GM21576 (cell line): ENCODE results near the gene CAMTA1.
"Not testable (repeated sequence)": the region's sequence is repeated elsewhere in the genome, so short reads cannot be mapped to it uniquely, and the experiment has no call there.

Source experiments
- ATAC-seq: cut with Tn5 transposase; IDR thresholded peaks from one replicate; pipeline ENCODE4 v1.9.1; 2021; ENCODE audit warnings: mild to moderate bottlenecking, moderate library complexity; ENCODE audit not compliant: unreplicated experiment

Gene CAMTA1

GRCh38 chr1:7319196-7319595, 533.9 kb downstream of the CAMTA1 start:
- ATAC-seq, result no peak

GRCh38 chr1:7320661-7321060, 535.4 kb downstream of the CAMTA1 start:
- ATAC-seq, result no peak

DNA sequence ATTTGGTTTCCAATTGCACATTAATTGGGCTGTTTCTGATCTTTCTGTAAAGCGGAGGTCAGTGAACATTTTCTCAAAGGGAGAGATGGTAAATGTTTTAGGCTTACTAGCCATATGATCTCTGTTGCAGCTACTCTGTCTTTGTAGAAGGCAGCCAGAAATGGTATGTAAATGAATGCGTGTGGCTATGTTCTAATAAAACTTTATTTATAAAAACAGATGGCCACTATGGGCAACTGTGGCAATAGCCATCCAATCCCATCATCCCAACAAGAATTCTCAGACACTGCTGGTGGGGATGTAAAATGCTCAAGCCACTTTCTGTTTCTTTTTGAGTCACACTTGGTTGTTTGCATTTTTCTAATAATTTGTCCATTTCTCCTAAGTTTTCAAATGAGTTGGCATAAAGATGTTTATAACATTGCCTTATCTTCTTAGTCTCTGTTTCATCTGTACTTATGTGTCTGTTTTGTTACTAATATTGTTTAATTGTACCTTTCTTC, 537.1 kb downstream of the CAMTA1 start:
- ATAC-seq, result no peak

- ATAC-seq, result no peak
Observed at GRCh38 chr1:7322912-7323311, 537.7 kb downstream of the CAMTA1 start.

- no peak for ATAC-seq
Observed at GRCh38 chr1:7325254-7325653, 540.0 kb downstream of the CAMTA1 start.

DNA sequence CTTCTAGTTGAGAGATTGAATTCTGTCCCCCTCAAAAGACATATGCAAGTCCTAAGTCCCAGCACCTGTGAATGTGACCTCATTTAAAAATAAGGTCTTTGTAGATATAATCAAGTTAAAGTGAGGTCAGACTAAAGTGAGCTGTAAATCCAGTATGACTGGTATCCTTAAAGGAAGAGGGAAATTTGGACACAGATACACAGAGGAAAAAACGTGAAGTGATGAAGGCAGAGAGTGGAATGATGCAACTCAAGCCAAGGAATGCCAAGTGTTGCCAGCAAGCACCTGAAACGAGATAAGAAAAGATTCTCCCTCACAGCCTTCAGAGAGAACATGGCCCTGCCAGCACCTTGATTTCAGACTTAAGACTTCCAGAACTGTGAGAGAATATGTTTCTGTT, 541.1 kb downstream of the CAMTA1 start:
- no peak for ATAC-seq

DNA sequence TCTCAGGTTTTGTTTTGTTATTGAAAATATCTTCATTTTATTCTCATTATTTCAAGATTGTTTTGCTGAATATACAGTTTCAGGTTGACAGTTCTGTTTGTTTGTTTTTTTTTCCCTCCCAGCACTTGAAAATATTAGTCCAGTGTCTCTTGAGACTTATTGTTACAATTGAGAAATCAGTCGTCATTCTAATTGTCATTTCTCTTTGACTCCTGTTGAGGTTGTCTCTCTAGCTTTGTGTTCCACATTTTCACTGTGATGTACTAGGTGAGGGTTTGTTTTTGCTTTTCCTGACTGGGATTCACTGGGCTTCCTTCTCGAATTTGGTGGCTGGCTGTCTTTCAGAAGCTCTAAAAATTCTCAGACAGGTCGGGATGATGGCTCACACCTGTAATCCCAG, 542.6 kb downstream of the CAMTA1 start:
- ATAC-seq, result no peak

- ATAC-seq, result no peak
Observed at GRCh38 chr1:7329868-7330615, 544.8 kb downstream of the CAMTA1 start.

GRCh38 chr1:7330726-7331125, 545.5 kb downstream of the CAMTA1 start:
- ATAC-seq, result not testable (repeated sequence)

DNA sequence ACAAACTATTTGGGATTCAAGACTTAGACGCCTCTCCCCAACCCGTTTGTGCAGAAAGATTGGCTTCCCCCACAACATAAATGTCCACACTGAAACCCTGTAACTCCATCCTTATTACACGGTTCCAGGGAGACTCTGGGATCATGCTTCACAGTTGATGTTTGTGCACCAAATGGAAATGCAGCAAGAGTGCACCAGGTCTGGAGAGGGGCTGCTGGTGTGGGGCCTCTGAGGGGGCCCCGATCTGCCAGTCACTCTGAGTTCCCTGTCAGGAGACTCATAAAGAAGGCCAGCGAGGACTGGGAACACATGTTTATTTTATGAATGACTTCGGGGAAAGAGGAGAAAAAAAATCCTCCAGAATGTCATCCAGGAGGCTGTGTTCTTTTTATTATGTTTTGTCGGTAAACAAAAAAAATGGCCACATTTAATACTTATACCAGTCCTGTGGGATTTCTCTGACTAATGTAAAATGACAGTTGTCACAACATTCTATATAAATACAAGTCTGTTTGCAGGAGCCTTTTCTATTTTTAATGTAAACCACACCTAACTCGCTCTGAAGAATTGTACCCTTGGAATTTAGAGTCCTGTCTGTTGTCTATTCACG, 546.8 kb downstream of the CAMTA1 start:
- ATAC-seq, result no peak

DNA sequence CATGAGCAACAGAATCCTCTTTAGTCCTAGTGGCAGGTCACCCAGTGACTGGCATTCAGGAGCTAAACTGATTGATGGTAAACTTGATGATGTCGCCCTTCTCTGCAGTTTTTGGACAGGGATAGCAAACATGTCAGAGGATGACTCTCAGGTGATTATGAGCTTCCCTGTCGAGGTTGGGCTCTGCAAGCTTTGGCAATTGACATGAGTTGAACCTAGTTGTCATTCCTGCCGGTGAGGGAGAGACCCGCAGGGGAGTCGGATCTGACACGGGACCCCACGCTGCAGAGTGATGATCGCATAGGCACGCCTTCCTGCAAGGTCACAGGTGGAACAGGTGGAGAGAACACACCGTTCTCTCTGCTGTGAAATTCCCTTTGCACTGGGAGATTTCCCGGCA, 547.8 kb downstream of the CAMTA1 start:
- ATAC-seq, result no peak

DNA sequence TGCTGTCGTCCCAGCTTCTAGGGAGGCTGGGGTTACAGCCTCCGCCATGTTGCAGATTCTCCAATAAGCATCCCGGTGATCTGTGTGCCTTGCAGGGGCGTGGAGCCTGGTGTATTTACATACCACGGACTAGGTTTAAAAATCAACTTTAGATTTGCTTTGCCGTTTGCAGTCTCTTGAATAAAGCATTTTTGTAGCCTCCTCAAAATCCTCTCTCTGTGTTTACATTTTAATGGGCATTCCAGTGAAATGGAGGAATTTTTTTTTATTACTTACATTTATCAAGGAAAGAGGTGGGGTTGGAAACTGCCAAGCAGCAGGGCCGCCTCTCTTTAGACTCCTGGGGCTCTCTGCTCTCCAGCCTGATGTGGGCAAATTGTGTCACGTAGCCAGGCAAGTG, 548.4 kb downstream of the CAMTA1 start:
- ATAC-seq, result no peak

GRCh38 chr1:7334475-7335035, 549.3 kb downstream of the CAMTA1 start:
- no peak for ATAC-seq

DNA sequence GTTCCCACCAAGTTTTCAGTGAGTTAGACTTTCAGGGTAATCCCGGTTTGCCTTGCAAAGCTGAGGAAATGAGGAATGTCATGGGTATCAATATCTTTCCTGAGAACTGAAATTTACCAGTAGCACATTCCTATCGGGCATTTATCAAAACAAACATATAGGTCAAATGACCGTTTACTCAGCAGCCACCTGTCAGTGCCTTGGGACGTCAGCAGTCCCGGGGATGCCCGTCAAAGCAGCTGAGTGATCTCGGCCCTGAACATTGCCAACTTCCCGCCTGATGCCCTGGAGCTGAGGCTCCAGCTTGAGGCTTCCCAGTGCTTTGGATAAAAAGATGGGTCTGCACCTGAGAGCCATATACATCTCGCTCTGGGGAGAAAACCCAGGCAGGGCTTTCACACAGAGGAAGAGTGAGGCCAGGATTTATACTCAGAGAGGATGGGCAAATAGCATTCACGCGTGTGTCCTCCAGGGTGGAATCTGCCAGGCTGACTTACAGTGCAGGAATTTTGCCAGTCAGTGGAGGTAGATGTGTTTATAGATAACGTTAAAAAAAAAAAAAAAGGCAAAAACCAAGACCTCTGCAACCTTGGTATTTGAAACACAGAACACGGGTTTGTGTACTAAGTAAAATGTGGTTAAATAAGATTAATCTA, 550.1 kb downstream of the CAMTA1 start:
- ATAC-seq, result no peak

DNA sequence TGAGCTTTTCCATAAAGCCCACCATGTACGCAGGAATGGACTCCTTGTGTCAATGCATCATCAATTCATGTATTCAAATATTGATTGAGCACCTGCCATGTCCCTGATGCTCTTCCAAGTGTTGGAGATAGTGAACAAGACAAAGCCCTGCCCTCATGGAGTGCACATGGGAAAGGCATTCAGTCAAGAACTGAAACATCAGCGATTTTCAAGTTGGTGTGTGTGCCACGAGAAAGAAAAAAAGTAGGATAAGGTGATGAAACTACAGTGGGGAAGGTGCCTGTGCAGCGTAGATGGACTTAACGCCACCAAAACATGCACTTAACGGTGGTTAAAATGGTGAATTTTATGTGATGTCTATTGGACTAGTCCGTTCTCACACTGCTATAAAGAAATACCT, 553.2 kb downstream of the CAMTA1 start:
- no peak for ATAC-seq

GRCh38 chr1:7339014-7339413, 553.8 kb downstream of the CAMTA1 start:
- no peak for ATAC-seq

DNA sequence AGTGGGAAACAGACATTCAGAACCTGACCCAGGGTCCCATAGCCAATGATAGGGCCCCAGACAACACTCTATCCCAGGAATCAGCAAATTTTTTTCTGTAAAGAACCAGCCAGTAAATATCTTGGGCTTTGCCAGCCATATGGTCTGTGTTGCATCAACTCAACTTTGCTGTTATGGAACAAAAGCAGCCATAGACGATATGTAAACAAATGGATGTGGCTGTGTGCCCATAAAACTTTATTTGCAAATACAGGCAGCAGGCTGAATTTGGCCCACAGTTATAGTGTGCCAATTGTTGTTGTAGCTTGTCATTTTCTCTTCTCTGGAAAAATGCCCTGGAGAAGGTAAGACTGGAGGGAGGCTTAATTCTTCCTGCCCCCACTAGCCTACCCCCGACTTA, 554.7 kb downstream of the CAMTA1 start:
- no peak for ATAC-seq

- ATAC-seq, result no peak
Observed at GRCh38 chr1:7341145-7341905, 556.1 kb downstream of the CAMTA1 start.

DNA sequence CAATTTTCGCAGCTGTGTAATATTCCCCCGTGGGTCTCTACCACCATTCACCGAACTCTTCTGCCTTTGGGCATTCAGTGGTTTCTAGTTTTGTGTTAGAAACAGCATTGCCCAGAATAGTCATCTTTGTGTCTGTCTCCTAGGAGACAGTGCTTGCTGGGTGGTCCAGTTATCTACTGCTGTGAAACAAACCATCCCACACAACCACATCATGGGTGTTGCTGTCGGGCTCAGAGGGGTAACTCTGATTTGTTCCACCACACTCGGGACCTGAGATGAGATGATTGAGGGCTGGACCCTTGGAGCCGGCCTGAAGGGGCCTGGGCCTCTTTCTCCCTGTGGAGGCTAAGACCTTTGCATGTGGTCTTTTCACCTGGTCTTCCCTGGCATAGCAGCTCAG, 558.6 kb downstream of the CAMTA1 start:
- ATAC-seq, result no peak

DNA sequence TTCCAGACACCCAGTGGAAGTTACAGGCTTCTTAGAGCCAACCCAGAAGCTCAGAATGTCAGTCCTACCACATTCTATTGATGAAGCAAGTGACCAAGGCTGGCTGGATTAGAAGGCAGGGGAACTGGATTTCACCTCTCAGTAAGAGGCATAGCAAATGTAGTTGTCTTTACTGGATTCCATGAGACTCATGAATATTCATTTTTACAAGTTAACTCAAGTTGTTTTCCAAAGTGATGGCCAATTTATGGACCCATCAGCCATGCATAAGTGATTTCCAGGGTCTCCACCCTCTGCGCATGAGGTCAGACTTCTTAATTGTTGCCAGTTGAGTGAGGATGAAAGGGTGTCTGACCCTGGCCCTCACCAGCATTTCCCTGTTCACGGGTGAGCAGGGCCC, 559.0 kb downstream of the CAMTA1 start:
- no peak for ATAC-seq

DNA sequence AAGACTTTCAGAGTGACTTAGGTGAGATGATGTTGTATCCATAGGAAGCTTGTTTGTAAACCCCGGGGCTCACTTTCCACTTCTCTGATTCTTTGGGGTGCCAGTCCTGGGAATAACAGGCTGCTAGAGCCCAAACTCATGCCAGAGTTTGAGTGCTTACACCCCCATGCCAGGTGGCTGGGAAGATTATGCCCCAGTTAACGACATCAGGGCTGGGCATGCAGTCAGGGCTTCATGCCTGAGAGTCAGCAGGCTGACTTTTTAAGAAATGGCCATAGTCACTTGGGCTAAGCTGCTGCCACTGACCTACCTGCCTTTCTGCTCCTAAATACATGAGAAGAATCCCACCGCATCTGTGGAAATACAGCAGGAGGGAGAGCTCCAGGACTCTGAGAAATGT, 560.3 kb downstream of the CAMTA1 start:
- ATAC-seq, result no peak
